CD4-positive, alpha-beta T cell treated with Interleukin-1 beta for 1 hour (primary cell): ENCODE data around the gene PACRG.

Source experiments
- DNase-seq, 2 donors: peaks; one replicate each; pipeline ENCODE4 v3.0.0-alpha.2; 2020 to 2022

The PACRG gene

DNA sequence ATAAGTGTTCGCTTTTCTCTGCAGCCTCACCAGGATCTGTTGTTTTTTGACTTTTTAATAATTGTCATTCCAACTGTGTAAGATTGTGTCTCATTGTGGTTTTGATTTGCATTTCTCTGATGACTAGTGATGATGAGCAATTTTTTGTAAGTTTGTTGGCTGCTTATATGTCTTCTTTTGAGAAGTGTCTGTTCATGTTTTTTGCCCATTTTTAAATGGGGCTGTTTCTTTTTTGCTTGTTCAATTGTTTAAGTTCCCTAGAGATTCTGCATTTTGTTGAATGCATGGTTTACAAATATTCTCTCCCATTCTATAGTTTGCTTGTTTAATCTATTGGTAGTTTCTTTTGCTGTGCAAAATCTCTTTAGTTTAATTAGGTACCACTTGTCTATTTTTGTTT, 295.9 kb downstream of the PACRG start:
- DNase-seq = no peak

DNA sequence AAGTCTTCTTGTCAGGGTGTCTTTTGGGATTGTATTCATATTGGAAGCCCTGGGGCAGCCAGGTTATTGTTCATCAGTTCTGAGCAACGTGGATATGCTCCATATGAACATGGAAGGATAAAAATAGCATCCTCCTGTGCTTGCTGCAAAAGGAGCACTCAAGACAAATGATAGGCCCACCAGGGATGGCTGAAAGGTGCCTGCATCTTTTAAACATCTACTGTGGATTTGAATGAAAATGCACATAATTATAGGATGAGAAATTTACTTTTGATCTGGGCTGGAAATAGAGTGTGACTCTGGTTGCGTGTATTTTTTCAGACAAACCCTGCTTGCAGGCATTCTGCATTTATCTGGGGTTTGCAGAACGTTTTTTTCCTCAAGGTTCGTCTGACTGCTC, 299.1 kb downstream of the PACRG start:
- DNase-seq = no peak

DNA sequence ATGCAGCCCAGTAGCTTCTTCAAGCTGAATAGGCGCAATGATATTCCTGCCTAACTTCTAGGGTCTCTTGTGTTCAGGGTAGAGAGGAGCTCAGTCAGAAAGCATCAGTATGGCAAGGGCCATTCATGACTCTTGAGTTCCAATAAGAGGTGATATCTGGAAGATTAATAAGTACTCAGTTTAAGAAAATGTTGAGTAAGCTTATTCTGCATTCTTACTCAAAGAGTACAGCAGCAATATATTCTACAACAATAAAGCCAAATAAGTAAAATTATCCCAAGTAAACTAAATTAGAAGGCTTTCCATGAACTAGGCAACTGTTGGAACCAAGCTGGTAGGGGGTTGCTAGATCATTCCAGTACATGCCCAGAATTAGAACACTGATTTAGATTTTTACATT, 303.2 kb downstream of the PACRG start:
- DNase-seq = no peak

DNA sequence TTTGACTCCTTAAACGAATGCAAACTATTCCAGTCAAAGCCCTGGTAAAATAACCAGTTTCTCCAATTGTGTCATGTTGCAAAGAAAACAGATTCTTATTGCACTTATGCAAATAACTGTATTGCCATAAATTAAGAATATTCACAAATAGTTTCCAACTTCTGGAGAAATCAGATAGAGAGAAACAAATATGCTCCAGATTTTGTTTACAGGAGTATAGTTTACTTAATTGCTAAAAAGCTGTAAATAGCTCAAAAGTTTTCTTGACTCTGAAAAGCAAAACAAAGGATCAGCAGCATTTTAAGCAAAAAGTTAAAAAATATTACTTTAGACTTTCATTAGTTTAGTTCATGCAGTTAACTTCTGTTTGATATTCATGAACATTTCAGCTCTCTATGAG, 304.2 kb downstream of the PACRG start:
- DNase-seq = no peak

DNA sequence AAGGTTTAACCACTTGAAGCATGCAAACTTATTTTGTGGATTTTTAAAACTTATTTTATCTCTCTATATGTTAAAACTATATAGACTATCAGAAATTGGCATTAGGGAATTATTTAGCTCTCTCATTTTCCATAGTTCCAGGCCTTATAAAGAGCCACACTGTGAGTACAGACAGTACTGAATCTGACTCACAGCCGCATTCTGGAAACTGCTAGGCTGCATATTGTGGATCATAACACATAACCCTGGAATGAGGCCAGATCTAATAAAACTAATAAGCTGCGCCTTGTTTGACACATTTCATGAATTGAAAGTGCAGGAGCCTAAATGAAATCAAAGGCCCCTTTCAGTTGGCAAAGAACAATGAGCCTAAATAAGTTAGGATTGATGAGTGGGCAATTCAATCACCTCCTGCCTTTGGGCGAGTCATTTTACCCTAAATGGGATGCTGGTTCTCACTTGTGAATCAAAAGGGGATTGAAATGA, 308.4 kb downstream of the PACRG start:
- no peak for DNase-seq

DNA sequence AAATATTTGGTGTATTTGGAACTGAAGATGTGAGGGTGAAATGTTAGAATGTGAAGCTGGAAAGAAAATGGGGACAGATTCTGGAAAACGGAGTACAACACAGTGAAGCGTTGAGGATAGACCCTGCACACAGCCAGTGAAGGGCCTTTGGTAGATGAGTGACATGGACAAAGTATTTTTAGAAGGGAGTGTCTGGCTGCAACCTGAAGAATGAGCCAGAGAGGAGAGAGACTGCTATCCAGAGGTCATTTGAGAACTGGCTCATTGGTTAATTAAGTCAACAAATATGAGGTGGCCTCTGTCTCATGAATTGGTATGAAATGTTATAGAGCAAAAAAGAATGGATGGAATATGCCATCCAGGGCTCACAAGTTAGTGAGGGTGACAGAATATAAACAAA, 310.5 kb downstream of the PACRG start:
- DNase-seq = no peak

DNA sequence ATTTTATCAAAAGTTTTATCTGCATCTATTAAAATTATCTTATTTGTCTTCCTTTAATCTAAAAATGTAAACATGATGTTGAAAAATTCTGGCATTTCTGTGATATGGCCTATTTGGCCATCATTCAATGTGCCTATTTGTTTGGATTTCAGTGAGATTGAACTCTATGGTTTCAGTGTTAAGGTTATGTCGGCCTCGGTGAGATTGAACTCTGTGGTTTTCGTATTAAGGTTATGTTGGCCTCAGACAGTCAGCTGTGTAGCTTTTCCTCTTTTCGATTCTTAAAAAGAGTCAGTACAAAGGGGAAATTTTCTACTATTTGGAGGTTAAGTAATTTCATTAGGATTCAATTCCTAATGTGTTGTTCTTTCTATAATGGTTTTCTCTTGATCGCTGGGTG, 320.6 kb downstream of the PACRG start:
- no peak for DNase-seq

DNA sequence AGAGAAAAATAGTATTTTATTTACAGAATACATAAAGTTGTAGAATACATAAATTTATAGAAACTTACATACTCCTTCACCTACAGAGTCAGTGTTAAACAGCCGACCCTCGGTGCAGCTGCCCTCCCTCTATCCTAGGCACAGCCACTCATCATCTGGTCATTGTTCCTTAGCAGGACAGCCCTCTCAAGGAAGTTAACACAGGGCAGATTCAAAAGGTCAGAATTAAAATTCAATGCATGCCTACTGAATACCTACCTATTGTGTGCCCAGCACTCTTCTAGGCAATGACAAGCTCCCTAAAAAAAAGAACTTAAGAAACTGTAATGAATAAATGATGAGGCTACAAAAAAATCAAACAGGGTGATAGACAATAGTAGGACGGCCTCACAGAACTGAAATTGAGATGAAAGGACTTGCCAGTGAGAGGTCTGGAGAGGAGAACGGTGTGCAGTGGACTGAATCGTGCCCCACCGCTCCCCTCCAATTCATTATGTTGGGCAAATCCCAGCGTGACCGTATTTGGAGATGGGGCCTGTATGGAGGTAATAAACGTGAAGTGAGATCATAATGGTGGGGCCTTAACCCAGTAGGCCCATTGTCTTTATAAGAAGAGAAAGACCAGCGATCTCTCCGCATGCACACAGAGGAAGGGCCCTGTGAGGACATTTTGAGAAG, 326.0 kb downstream of the PACRG start:
- no peak for DNase-seq

DNA sequence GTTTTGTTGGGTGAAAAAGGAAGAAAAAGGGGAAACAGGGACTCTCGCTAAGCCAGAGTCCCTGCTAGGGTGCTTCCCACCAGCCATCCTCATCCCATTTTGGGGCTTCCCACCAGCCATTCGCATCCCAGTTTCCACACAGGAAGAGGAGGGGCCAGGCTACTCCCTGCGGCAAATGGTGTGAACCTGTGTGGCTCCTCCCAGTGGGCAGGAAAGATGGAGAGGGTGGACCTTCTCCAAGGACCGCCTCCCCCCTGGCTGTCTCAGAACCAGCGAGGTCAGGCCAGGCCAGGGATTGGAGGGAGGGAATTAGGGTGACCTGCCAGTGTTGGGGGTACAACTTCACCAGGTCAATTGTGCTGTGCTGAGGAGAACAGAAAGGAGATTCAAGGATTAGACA, 326.9 kb downstream of the PACRG start:
- no peak for DNase-seq

DNA sequence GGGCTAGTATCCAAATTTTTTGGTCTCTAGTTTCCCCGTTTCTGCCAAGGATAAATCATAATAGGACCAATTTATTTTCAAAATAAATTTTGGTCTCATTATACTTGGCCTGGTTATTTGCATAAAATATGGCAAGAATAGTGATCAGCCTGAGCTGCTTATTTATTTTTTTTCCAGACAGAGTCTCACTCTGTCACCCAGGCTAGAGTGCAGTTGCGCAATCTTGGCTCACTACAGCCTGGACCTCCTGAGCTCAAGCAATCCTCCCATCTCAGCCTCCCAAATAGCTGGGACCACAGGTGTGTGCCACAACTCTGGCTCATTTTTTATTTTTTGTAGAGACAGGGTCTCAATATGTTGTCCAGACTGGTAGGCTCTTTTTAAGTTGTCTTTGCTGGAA, 329.5 kb downstream of the PACRG start:
- DNase-seq = no peak

DNA sequence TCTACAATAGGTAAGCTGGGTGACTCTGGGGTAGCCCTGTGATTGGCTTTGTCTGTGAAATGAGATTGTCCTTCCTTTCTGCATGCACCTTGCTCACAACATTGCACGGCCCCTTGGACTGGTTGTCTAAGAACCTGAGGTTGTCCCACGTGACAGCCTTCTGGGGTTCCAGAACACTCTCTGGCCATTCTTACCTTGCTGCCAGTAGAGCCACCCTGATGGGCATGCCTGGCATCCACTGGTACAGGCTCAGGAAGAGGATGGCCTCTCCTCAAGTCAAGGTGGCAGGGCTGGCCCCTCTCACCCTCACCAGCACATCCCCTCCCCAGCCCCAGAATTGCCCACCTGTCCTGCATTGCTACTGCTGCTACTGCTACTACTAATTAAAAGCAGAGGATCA, 335.0 kb downstream of the PACRG start:
- no peak for DNase-seq

DNA sequence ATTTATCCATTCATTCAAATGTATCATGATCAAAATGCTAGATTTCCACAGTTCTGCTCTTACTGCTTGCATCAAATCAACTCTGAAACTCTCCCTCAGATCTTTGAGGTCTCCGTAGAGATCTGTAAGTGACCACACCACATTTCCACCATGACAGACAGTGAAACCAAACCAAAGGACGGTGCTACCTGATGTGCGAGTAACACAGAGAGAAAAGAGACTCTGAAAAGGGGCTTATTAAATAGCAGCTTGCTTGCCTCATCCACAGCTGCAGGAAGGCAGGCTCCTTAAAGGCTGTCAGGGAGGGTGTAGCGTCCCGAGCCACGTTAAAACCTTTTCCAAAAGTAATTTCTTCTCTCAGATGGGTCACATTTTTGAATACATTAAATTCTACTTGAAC, 335.8 kb downstream of the PACRG start:
- no peak for DNase-seq

DNA sequence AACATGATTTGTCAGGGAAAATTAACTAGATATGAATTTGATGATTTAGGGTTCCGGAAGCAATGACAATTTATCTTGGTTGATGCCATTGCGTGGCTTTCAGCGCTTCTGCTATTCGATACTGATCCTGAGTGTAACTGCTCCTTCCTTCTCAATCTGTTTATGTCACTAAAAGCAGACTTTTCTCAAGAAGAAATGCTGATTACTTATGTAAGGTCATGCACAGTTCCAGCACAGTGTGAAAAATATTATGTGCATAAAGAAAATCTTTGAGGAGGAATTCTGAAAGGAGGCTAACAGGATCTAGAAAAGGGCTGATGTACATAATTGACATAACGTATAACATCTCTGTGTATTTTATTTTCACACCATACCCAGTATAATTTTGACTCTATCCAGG, 336.6 kb downstream of the PACRG start:
- no peak for DNase-seq

DNA sequence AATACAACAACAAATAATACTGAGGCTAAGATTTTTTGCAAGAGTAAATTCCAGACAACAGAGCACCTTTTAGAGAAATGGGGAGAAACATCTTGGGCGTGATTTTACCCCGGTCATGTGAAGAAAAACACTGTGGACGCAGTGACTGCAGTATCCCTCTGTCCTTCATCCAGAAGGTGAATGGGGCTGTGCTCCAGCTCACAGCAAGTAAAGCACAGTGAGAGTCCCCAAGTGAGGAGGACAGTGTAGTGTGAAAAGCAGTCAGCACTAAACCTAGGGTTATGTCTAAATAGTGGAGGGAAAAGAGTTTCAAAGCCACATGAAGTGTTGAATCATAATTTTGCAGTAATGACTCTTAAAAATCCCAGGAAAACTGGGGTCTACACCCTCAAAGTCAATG, 338.4 kb downstream of the PACRG start:
- no peak for DNase-seq

DNA sequence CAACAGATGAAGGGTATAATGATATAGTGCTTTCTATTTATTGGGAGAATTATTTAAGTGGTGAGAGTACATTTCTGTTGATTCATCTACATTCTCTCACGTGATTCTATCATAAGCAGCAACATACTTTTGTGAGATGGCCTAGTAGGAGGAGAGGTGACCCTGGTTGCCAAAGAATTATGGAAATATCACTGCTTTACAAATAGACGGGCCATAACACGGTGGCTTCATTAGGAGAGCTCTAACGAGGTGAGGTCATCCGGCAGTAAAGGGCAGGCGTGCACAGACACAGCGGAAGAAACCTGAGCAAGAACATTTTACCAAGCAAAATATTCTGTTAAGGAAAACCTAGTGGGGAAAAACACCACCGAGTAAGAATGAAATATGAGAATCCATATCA, 349.4 kb downstream of the PACRG start:
- DNase-seq = no peak

DNA sequence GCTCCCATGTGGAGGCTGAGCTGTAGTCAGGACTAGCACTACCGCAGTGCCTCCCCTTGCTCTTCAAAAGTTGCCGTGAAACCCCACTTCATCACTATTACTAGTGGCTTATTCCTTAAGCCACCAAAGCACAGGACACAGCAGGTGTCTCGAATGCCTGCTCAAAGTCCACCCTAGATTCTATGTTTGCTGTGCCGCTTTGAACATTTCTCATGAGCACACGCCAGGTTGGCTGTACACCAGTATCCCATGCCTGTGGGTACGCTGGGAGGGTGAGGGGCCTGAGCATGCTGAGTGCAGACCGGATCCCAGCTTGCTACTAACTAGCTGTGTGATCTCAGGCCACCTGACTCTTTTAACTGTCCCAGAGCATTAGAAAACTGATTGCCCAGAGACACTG, 350.9 kb downstream of the PACRG start:
- no peak for DNase-seq

DNA sequence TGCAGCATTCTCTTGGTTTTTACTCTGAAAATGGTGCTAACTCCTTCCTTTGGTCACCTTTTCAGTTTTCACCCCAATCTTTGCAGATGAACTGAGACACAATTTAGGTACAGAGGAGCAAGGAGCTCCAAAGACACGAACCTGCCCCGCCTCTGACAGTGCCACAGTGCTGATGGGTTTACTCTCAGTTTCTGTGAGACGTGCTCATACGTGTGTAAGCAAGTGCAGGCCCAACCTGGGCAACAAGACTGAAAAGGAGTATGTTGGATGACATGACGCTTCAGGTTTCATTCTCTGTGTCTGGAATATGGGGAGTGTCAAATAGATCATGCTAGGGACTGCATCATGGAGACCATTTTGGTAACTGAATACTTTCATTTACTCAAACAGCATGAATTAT, 352.5 kb downstream of the PACRG start:
- DNase-seq = no peak

DNA sequence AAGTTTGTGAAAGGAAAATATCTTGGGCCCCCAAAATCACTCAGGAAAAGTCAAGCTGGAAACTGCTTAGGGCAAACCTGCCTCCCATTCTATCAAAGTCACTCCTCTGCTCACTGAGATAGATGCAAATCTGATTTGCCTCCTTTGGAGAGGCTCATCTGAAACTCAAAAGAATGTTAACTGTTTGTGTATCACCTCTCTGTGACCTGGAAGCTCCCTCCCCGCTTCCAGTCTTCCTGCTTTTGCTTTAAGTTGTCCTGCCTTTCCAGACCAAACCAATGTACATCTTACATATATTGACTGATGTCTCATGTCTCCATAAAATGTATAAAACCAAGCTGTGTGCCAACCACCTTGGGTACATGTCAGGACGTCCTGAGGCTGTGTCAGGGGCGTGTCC, 355.4 kb downstream of the PACRG start:
- DNase-seq = no peak

DNA sequence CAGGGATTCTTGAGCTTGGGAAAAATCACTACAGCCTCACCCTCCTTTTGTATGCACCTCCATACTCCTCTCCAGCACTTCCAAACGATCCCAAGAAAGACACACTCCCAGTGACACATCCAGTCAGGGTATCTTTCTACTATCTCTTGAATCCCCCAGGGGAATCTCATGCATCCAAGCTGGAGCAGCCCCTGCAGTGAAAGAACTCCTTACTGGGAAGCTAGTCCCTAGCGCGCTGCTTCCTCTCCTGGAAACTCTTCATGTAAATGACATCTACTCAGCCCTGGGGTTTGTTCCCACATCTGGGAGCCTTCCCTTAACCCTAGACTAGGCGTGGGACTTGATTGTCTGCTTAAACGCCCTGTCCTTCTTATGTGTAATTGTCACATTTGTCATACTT, 357.7 kb downstream of the PACRG start:
- DNase-seq = no peak

DNA sequence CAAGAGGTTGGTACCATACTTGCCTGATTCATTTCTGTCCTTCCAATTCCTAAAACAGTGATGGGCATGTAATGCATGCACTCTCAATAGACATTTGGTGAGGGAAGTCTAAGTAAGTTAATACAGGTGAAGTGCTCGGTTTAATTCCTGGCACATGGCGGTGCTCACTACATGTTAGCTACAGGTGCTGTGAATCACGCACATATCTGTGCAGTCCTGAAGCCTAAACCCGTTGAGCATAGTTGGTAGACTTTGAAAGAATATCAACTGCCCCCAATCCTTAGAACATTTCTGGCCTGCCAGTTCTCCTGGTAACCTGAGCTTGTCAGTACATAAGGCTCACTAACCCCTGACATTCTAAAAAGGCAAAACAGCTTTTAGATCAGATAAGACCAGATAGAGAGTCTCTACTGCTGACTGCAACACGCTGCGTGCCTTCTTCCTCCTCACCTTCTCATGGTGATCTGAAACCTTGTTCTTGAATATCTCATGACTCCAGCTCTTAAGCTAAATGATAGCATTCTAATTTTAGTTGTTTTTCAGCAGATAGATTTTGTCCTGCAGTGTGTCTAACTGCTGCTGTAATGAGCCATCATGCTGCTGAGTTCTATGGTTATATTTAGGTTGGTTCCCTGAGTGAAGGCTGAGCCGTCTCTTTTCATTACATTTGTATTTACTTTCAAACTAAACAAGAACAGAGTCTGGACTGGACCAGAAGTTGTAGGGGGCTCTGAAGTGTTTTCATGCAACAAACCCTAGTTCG, 358.3 kb downstream of the PACRG start:
- DNase-seq = no peak

DNA sequence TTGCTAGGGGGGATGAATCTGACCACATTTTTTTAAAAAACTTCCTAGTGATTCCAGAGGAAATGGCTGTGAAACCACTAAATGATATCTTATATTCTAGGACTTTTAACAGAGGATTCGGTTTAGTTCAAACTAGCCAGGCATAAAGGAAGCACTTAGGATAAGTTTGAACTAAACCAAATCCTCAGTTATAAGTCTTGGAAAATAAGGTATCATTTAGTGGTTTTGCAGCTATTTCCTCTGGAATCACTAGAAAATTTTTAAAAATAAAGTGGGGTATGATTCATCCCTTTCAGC, 358.8 kb downstream of the PACRG start:
- DNase-seq = no peak

DNA sequence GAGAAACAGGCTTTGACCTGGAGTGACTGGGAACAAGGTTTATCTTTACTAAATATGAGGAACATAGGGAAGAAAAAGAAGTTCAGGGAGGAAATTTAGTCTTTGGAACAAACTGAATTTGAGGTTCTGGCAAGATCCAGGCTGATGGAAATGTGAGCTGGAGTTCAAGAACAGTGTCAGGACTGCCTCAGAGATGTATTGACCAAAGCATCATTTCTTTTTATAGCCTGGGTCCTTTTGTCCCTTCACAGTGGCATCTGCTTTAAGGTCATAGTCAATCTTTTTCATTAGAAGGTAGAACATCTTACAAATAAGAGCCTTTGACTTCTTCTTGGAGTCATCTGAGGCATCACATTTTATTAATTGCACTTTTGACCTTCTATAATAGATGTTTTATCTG, 360.2 kb downstream of the PACRG start:
- DNase-seq = no peak

DNA sequence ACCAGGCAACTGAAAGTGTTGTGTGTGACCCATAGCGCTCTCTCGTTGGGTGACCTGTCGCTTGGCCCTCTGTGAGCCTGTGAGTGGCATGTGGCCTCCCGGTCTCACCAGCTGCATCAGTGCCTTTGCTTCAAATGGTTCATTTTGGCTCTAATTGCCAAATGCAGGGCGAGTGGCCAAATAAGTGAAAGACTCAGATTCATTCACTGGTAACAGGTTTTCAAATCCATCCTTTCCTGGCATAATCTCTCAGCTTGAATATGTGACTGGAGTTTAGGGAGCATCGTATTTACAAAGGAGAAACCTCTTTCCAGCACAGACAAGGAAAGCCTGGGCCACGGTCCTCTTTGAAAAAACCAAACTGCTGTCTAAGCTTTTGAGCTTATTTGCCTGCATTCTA, 365.1 kb downstream of the PACRG start:
- DNase-seq = no peak

DNA sequence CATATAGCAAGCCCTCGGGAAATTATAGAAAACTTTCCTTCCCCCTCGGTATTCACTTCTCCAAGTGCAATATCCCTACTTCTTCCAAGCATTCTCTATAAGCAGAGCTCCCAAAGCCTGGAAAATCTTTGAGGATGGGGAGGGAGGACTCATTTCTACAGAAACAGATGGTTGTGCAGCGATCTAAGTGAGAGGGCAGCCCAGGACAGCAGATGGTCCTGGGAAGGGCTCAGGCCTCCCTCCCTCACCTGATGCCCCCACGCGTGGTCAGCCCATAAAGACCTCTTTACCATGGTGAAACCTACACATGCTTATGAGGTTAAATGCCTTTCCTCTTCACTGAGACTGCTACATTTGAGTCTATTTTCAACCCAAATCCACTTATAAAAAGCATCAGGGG, 367.1 kb downstream of the PACRG start:
- no peak for DNase-seq

DNA sequence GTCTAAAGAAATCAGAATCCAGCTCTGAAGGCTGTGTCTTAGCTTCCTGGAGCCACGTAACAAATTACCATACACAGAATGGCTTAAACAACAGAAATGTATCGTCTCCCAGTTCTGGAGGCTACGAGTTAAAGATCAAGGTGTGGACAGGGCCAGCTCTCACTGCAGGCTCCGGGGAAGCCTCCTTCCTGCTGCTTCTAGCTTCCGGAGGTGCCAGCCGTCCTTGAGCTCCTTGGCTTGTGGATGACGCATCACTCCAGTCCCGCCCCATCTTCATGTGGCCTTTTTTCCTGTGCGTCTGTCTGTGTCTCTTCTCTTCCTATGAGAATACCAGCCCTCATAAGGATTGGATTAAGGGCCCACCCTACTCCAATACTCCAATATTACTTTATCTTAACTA, 367.6 kb downstream of the PACRG start:
- DNase-seq = no peak
